ENCODE data around the gene TRPV6. TPM values are rescaled to one million over a fixed set of nuclear protein-coding genes. Genes with fewer than 3 reads are reported as not detected.

TRPV6 gene
- polyA plus RNA-seq, 3 donors: 0.44 TPM; not detected in 2

- Mint-ChIP-seq H3K9me3 (no peaks in the 10 kb centered on the region), H3K4me1 (no peaks in the 10 kb centered on the region), H3K27me3 (ENCODE audit: low read depth in 3 of 3) (peaks cover 2 to 8% (median 3%) of the 10 kb centered on the region in 3 donors), H3K4me3 (no peak overlapping the region), H3K27ac (no peak overlapping the region), H3K36me3 (no peaks in the 10 kb centered on the region)
- H4K20me1 ChIP-seq (ENCODE audit: insufficient read depth, low read length): no peaks in the 10 kb centered on the region
- no peaks in the 10 kb centered on the region for H3K27me3 ChIP-seq (ENCODE audit: control insufficient read depth in 2 of 2, insufficient read depth in 2 of 2, low read length in 2 of 2)
- H3K79me2 ChIP-seq (ENCODE audit: insufficient read depth, low read length): no peaks in the 10 kb centered on the region
- no peaks in the 10 kb centered on the region for H3K36me3 ChIP-seq (replicated peaks in 1 of 2; ENCODE audit: control insufficient read depth in 1 of 2, insufficient read depth in 2 of 2, low read length in 2 of 2)
- H2AFZ ChIP-seq (ENCODE audit: insufficient read depth, low read depth, low read length, poor library complexity, severe bottlenecking): no peak overlapping the region
- TF ChIP-seq CTCF (IDR thresholded peaks at IDR 0.05): no peak
- H3K4me3 ChIP-seq (replicated peaks in 1 of 3; ENCODE audit: low read depth in 2 of 3, low read length in 3 of 3): no peak overlapping the region
- H3K4me2 ChIP-seq (replicated peaks; ENCODE audit: extremely low read depth, low read length, poor library complexity, severe bottlenecking): no peak overlapping the region
- no peak overlapping the region for H3K9ac ChIP-seq (ENCODE audit: insufficient read depth, low read length, poor library complexity, severe bottlenecking)
- no peak for DNase-seq
- H3K4me1 ChIP-seq (ENCODE audit: control insufficient read depth in 1 of 2, insufficient read depth in 2 of 2, low read length in 2 of 2): no peaks in the 10 kb centered on the region
- H3K27ac ChIP-seq (ENCODE audit: low read depth in 1 of 2, low read length in 2 of 2): no peak overlapping the region
- intact Hi-C loops (cut with micrococcal nuclease): loop anchor here in 1 of 2 donors (10.0 kb wide), 1 partner anchor 122 kb away; no protein-coding TSS in a partner anchor
- WGBS (ENCODE audit: insufficient coverage): 93% methylated on average over 4 of the region's 5 CpGs
- H3K9me3 ChIP-seq (replicated peaks in 1 of 2; ENCODE audit: control insufficient read depth in 1 of 2, insufficient read depth in 1 of 2, low read length in 2 of 2): no peaks in the 10 kb centered on the region
Measured at GRCh38 chr7:142882338-142882678, 3.2 kb downstream of the TRPV6 start.

GRCh38 chr7:142881586-142882337 is 3.8 kb downstream of the TRPV6 start:
- no peaks in the 10 kb centered on the region for H4K20me1 ChIP-seq (ENCODE audit: insufficient read depth, low read length)
- no peak overlapping the region for H2AFZ ChIP-seq (ENCODE audit: insufficient read depth, low read depth, low read length, poor library complexity, severe bottlenecking)
- H3K4me3 ChIP-seq (replicated peaks in 1 of 3; ENCODE audit: low read depth in 2 of 3, low read length in 3 of 3): no peak overlapping the region
- H3K27me3 Mint-ChIP-seq (ENCODE audit: low read depth in 3 of 3): peaks cover 2 to 8% (median 3%) of the 10 kb centered on the region in 3 donors
- H3K9me3 ChIP-seq (replicated peaks in 1 of 2; ENCODE audit: control insufficient read depth in 1 of 2, insufficient read depth in 1 of 2, low read length in 2 of 2): no peaks in the 10 kb centered on the region
- no peaks in the 10 kb centered on the region for H3K36me3 Mint-ChIP-seq
- no peak for DNase-seq
- no peak for TF ChIP-seq CTCF (IDR thresholded peaks at IDR 0.05)
- H3K4me2 ChIP-seq (replicated peaks; ENCODE audit: extremely low read depth, low read length, poor library complexity, severe bottlenecking): no peak overlapping the region
- no peaks in the 10 kb centered on the region for H3K79me2 ChIP-seq (ENCODE audit: insufficient read depth, low read length)
- no peak overlapping the region for H3K27ac ChIP-seq (ENCODE audit: low read depth in 1 of 2, low read length in 2 of 2)
- H3K9ac ChIP-seq (ENCODE audit: insufficient read depth, low read length, poor library complexity, severe bottlenecking): no peak overlapping the region
- 90% methylated on average over 3 of the region's 9 CpGs for WGBS (ENCODE audit: insufficient coverage)
- no peaks in the 10 kb centered on the region for H3K27me3 ChIP-seq (ENCODE audit: control insufficient read depth in 2 of 2, insufficient read depth in 2 of 2, low read length in 2 of 2)
- H3K4me1 ChIP-seq (ENCODE audit: control insufficient read depth in 1 of 2, insufficient read depth in 2 of 2, low read length in 2 of 2): no peaks in the 10 kb centered on the region
- no peak overlapping the region for H3K27ac Mint-ChIP-seq
- no peaks in the 10 kb centered on the region for H3K9me3 Mint-ChIP-seq
- no peaks in the 10 kb centered on the region for H3K36me3 ChIP-seq (replicated peaks in 1 of 2; ENCODE audit: control insufficient read depth in 1 of 2, insufficient read depth in 2 of 2, low read length in 2 of 2)
- H3K4me1 Mint-ChIP-seq: no peaks in the 10 kb centered on the region
- H3K4me3 Mint-ChIP-seq: no peak overlapping the region
- intact Hi-C loops (cut with micrococcal nuclease): loop anchor here in 1 of 2 donors (10.0 kb wide), 1 partner anchor 123 kb away; no protein-coding TSS in a partner anchor

All from CD14-positive monocyte (primary cell).